SK-N-SH (cell line): ENCODE data around the gene SLX4IP. TPM values are rescaled to one million over a fixed set of nuclear protein-coding genes. Genes with fewer than 3 reads are reported as not detected.
A peak's percentile ranks its signal among the peaks of the same experiment; 100 is the strongest.

ENCODE experiments used
- CTCF ChIA-PET: fragments of 300-600, 350-600 bp; formaldehyde crosslinking; extraction: SDS; loops from one replicate; lab custom pipeline; 2021; lab: Yijun Ruan, JAX
- POLR2A ChIA-PET: fragments of 350-600 bp; sonication (Branson Sonifier 250); formaldehyde crosslinking; extraction: SDS; loops from one replicate; lab custom pipeline; 2020; ENCODE audit warnings: antibody characterized with exemption, inconsistent platforms; lab: Yijun Ruan, JAX
- DNase-seq: peaks from one replicate; pipeline ENCODE4 v3.0.0; 2012
- H2AFZ ChIP-seq: fragments of 200-600 bp; sonication (generic); 2 replicates; pipeline ENCODE4 v1.8.1; 2016; ENCODE audit warnings: antibody characterized with exemption, mild to moderate bottlenecking, low read depth
- H3F3A ChIP-seq: fragments of 200-600 bp; sonication (generic); replicated peaks from 2 replicates; pipeline ENCODE3; 2016; ENCODE audit warnings: antibody characterized with exemption, mild to moderate bottlenecking; ENCODE audit not compliant: insufficient read depth
- H3K27ac ChIP-seq, 2 experiments: fragments of 200-500 bp in 1 of 2; fragments of 200-600 bp in 1 of 2; sonication (Bioruptor generic) in 1 of 2; sonication (generic), shearing (Covaris generic) in 1 of 2; 2 replicates each; pipeline versions ENCODE4 v1.5.1 to v1.6.1; 2014 to 2016; ENCODE audit warnings: low read depth in 2 of 2, inconsistent platforms in 1 of 2, low read length in 1 of 2, mild to moderate bottlenecking in 1 of 2, mixed read lengths in 1 of 2
- H3K27me3 ChIP-seq: fragments of 200-600 bp; sonication (generic), shearing (Covaris generic); 2 replicates; pipeline ENCODE4 v1.6.1; 2016; ENCODE audit warnings: mixed run types; ENCODE audit not compliant: insufficient read depth
- H3K36me3 ChIP-seq, 2 experiments: fragments of 200-500 bp in 1 of 2; fragments of 200-600 bp in 1 of 2; sonication (Bioruptor generic) in 1 of 2; sonication (generic) in 1 of 2; replicated peaks in 1 of 2; 2 replicates each; pipeline versions ENCODE3 to v1.5.1; 2014 to 2016; ENCODE audit warnings: low read length in 1 of 2, mild to moderate bottlenecking in 1 of 2; ENCODE audit not compliant: insufficient read depth in 2 of 2, control insufficient read depth in 1 of 2
- H3K4me1 ChIP-seq, 2 experiments: fragments of 200-500 bp in 1 of 2; fragments of 200-600 bp in 1 of 2; sonication (Bioruptor generic) in 1 of 2; sonication (generic), shearing (Covaris generic) in 1 of 2; 2 replicates each; pipeline versions ENCODE4 v1.5.1 to v1.6.1; 2014 to 2016; ENCODE audit warnings: low read depth in 1 of 2, low read length in 1 of 2, mixed run types in 1 of 2; ENCODE audit not compliant: insufficient read depth in 2 of 2, control insufficient read depth in 1 of 2
- H3K4me2 ChIP-seq: fragments of 200-600 bp; sonication (generic), shearing (Covaris generic); 2 replicates; pipeline ENCODE4 v1.6.1; 2017; ENCODE audit warnings: mixed run types
- H3K4me3 ChIP-seq, 2 experiments: fragments of 200-500 bp in 1 of 2; fragments of 200-600 bp in 1 of 2; sonication (Bioruptor generic) in 1 of 2; sonication (generic), shearing (Covaris generic) in 1 of 2; 2 replicates each; pipeline versions ENCODE4 v1.5.1 to v1.8.1; 2014 to 2016; ENCODE audit warnings: low read depth in 2 of 2, inconsistent platforms in 1 of 2, low read length in 1 of 2, mild to moderate bottlenecking in 1 of 2, mixed read lengths in 1 of 2, moderate library complexity in 1 of 2
- H3K79me2 ChIP-seq: fragments of 200-600 bp; sonication (generic); 2 replicates; pipeline ENCODE4 v1.8.1; 2017; ENCODE audit warnings: mild to moderate bottlenecking; ENCODE audit not compliant: insufficient read depth
- H3K9ac ChIP-seq: fragments of 200-600 bp; sonication (generic); 2 replicates; pipeline ENCODE4 v1.6.1; 2017; ENCODE audit warnings: mixed run types
- H3K9me2 ChIP-seq: fragments of 200-600 bp; sonication (generic); 2 replicates; pipeline ENCODE4 v1.6.1; 2017; ENCODE audit warnings: mixed run types
- H3K9me3 ChIP-seq: fragments of 200-600 bp; sonication (generic); 2 replicates; pipeline ENCODE4 v1.6.1; 2017; ENCODE audit warnings: mixed run types, mild to moderate bottlenecking, moderate library complexity
- H4K20me1 ChIP-seq: fragments of 200-600 bp; sonication (generic); 2 replicates; pipeline ENCODE4 v1.6.1; 2017; ENCODE audit warnings: mild to moderate bottlenecking, mixed run types; ENCODE audit not compliant: insufficient read depth
- CTCF ChIP-seq: fragments of 200-600 bp; sonication (generic); IDR thresholded peaks from 2 replicates; pipeline ENCODE4 v1.6.1; 2017; ENCODE audit warnings: antibody characterized with exemption, mild to moderate bottlenecking, moderate library complexity
- MAX ChIP-seq: IDR thresholded peaks from 2 replicates; pipeline ENCODE4 v1.4.0; 2012; ENCODE audit warnings: low read depth
- MEF2A ChIP-seq: IDR thresholded peaks from 2 replicates; pipeline ENCODE4 v1.4.0; 2012; ENCODE audit warnings: low read depth, borderline replicate concordance
- NFIC ChIP-seq: IDR thresholded peaks from 2 replicates; pipeline ENCODE4 v1.4.0; 2012; ENCODE audit warnings: borderline replicate concordance
- PBX3 ChIP-seq: IDR thresholded peaks from 2 replicates; pipeline ENCODE4; 2012
- POLR2AphosphoS5 ChIP-seq: IDR thresholded peaks from 2 replicates; pipeline ENCODE4 v1.6.1; 2012; ENCODE audit warnings: low read depth, low read length
- RAD21 ChIP-seq: IDR thresholded peaks from 2 replicates; pipeline ENCODE4 v1.6.1; 2012; ENCODE audit warnings: mild to moderate bottlenecking, low read length
- RCOR1 ChIP-seq: fragments of 150-350 bp; IDR thresholded peaks from 2 replicates; pipeline ENCODE4 v1.6.1; 2017; ENCODE audit warnings: antibody characterized with exemption, low read length
- USF2 ChIP-seq: fragments of 150-350 bp; IDR thresholded peaks from 2 replicates; pipeline ENCODE4 v1.6.1; 2017; ENCODE audit warnings: antibody characterized with exemption, low read length, low read depth, borderline replicate concordance
- WGBS: methylation state at CpG from one replicate; pipeline ENCODE4 v1.1.6; 2017; ENCODE audit warnings: low lambda C conversion rate; 5-methylcytosine and 5-hydroxymethylcytosine counted together
- polyA plus RNA-seq, 3 experiments: library from polyadenylated mRNA; depleted of rRNA; stranded (reverse); fragments of >200 nt; gene quantifications; 2 replicates each; pipeline ENCODE4 v1.2.3, GENCODE V29; 2012

SLX4IP gene
- polyA plus RNA-seq, 1 of the 3 experiments (the other 2 are of a cell fraction): 1.3 TPM

GRCh38 chr20:10637563-10637962 lies 202.5 kb downstream of the SLX4IP start:
- Histone ChIP-seq H3F3A (peaks cover 40% of the 10 kb centered on the region), H4K20me1 (no peaks in the 10 kb centered on the region; the same call in 1 of the 2 replicates), H3K9me3 (no peaks in the 10 kb centered on the region), H3K9ac (no peak overlapping the region), H3K79me2 (peaks cover 13% of the 10 kb centered on the region), H3K9me2 (no peaks in the 10 kb centered on the region), H3K4me3 (no peak overlapping the region), H3K4me1 (peaks cover 20 to 32% of the 10 kb centered on the region in 2 experiments), H3K27me3 (no peaks in the 10 kb centered on the region), H3K27ac (peak overlapping the region in 1 of 2 experiments; percentile 70; a peak in 1 of 4 replicates), H3K4me2 (no peak overlapping the region), H2AFZ (no peak overlapping the region), H3K36me3 (peaks cover 43 to 46% of the 10 kb centered on the region in 2 experiments)
- no peak for DNase-seq
- CTCF ChIA-PET: interaction anchor here (0.6 to 1.5 kb wide), 2 partner anchors 10 to 22 kb away, joined by 3 to 7 read pairs; no protein-coding TSS in a partner anchor
- WGBS: 91% methylated on average over 6 of the region's 6 CpGs
- POLR2A ChIA-PET: no interaction called here
- TF ChIP-seq MEF2A: no peak
- no peak for TF ChIP-seq RAD21
- no peak for TF ChIP-seq NFIC

GRCh38 chr20:10639077-10639736 lies 204.1 kb downstream of the SLX4IP start:
- Histone ChIP-seq H3K9me2 (no peaks in the 10 kb centered on the region), H3K9ac (no peak overlapping the region), H3K4me3 (no peak overlapping the region), H3K9me3 (no peaks in the 10 kb centered on the region), H3K79me2 (peaks cover 13% of the 10 kb centered on the region), H3F3A (peaks cover 45% of the 10 kb centered on the region), H2AFZ (no peak overlapping the region), H3K27me3 (no peaks in the 10 kb centered on the region), H3K4me2 (no peak overlapping the region), H3K4me1 (peaks cover 20 to 48% of the 10 kb centered on the region in 2 experiments), H3K36me3 (peaks cover 50 to 60% of the 10 kb centered on the region in 2 experiments), H4K20me1 (no peaks in the 10 kb centered on the region; the same call in 1 of the 2 replicates), H3K27ac (no peak overlapping the region)
- 99% methylated on average over 21 of the region's 23 CpGs for WGBS
- no peak for DNase-seq
- TF ChIP-seq CTCF: no peak
- no peak for TF ChIP-seq PBX3
- no peak for TF ChIP-seq RCOR1
- TF ChIP-seq USF2: no peak
- no peak for TF ChIP-seq MAX
- no peak for TF ChIP-seq POLR2AphosphoS5
- ChIA-PET CTCF (interaction anchor here (0.6 to 1.8 kb wide), 2 partner anchors 32 to 110 kb away, joined by 4 read pairs; no protein-coding TSS in a partner anchor), POLR2A (no interaction called here)
